ENCODE results near the gene GOLGA8T. TPM values are rescaled to one million over a fixed set of nuclear protein-coding genes. Genes with fewer than 3 reads are reported as not detected.

Gene GOLGA8T
- polyA plus RNA-seq, 1 of the 3 experiments (the other 2 are of a cell fraction) = not detected

Small RNAs within 50 kb of the gene (small RNA-seq; reads per million reads assigned to genes)
- gene AC120045.2 = 0 reads per million in 7 experiments
- gene RF00096 = 0 reads per million in 7 experiments
- gene RN7SL469P = 0 reads per million in 7 experiments
- 0 reads per million in 7 experiments for gene RN7SL673P

Other genes starting within 250 kb of the GOLGA8T start
- not detected in 2 replicates for gene GOLGA8J, start 52.1 kb upstream of the GOLGA8T start, polyA plus RNA-seq (2012; rRNA removed)

Data from SK-N-SH (cell line).